ENCODE measurements around the gene NCOA3. TPM values are rescaled to one million over a fixed set of nuclear protein-coding genes. Genes with fewer than 3 reads are reported as not detected.

NCOA3 gene
- total RNA-seq, 1 donor, result 53.3 TPM

GRCh38 chr20:47647994-47648393, 146.3 kb downstream of the NCOA3 start:
- no peak for TF ChIP-seq CTCF (IDR thresholded peaks at IDR 0.05; ENCODE audit: insufficient read depth, low read length)
- no peak for DNase-seq (ENCODE audit: low read depth)
- no peak overlapping the region for H3K4me3 ChIP-seq (ENCODE audit: low read depth, low read length)

- no peak for DNase-seq (ENCODE audit: low read depth)
- H3K4me3 ChIP-seq (ENCODE audit: low read depth, low read length), result no peak overlapping the region
- no peak for TF ChIP-seq CTCF (IDR thresholded peaks at IDR 0.05; ENCODE audit: insufficient read depth, low read length)
These were observed 147.3 kb downstream of the NCOA3 start for GRCh38 chr20:47648943-47649342.

GRCh38 chr20:47652301-47652700, 150.6 kb downstream of the NCOA3 start:
- no peak for DNase-seq (ENCODE audit: low read depth)
- no peak for TF ChIP-seq CTCF (IDR thresholded peaks at IDR 0.05; ENCODE audit: insufficient read depth, low read length)
- no peak overlapping the region for H3K4me3 ChIP-seq (ENCODE audit: low read depth, low read length)

GRCh38 chr20:47652794-47653193, 151.1 kb downstream of the NCOA3 start:
- no peak for TF ChIP-seq CTCF (IDR thresholded peaks at IDR 0.05; ENCODE audit: insufficient read depth, low read length)
- DNase-seq (ENCODE audit: low read depth), result no peak
- no peak overlapping the region for H3K4me3 ChIP-seq (ENCODE audit: low read depth, low read length)

- DNase-seq (ENCODE audit: low read depth), result no peak
- no peak for TF ChIP-seq CTCF (IDR thresholded peaks at IDR 0.05; ENCODE audit: insufficient read depth, low read length)
- no peak overlapping the region for H3K4me3 ChIP-seq (ENCODE audit: low read depth, low read length)
These were observed 152.2 kb downstream of the NCOA3 start for GRCh38 chr20:47653869-47654268.

- no peak overlapping the region for H3K4me3 ChIP-seq (ENCODE audit: low read depth, low read length)
- no peak for TF ChIP-seq CTCF (IDR thresholded peaks at IDR 0.05; ENCODE audit: insufficient read depth, low read length)
- DNase-seq (ENCODE audit: low read depth), result no peak
These were observed 152.7 kb downstream of the NCOA3 start for GRCh38 chr20:47654370-47654769.

GRCh38 chr20:47655635-47656034, 153.9 kb downstream of the NCOA3 start:
- no peak for TF ChIP-seq CTCF (IDR thresholded peaks at IDR 0.05; ENCODE audit: insufficient read depth, low read length)
- no peak overlapping the region for H3K4me3 ChIP-seq (ENCODE audit: low read depth, low read length)
- DNase-seq (ENCODE audit: low read depth), result no peak

All from fibroblast of the aortic adventitia (primary cell).